ENCODE measurements around the gene CENPQ.

- no peak for TF ChIP-seq POLR2AphosphoS5 (IDR thresholded peaks at IDR 0.05; ENCODE audit: low read depth, low read length)
- no peak for TF ChIP-seq EZH2phosphoT487 (IDR thresholded peaks at IDR 0.05; ENCODE audit: borderline replicate concordance)
These were observed 32.3 kb upstream of the CENPQ start for GRCh38 chr6:49430866-49431265.
